ACC112 (cell line): ENCODE results near the gene IL23R.
"Not testable (repeated sequence)": the region's sequence is repeated elsewhere in the genome, so short reads cannot be mapped to it uniquely, and the experiment has no call there.

ENCODE experiments used
- H2AFZ ChIP-seq: fragments of 200-600 bp; sonication (generic); one replicate; pipeline ENCODE4 v1.6.0; 2017; ENCODE audit warnings: antibody characterized with exemption, low read length; ENCODE audit not compliant: unreplicated experiment
- H3K27ac ChIP-seq: fragments of 200-600 bp; sonication (generic); 2 replicates; pipeline ENCODE4 v1.5.1; 2014; ENCODE audit warnings: low read depth, mild to moderate bottlenecking, antibody characterized with exemption, low read length, moderate library complexity
- H3K27me3 ChIP-seq: fragments of 200-600 bp; sonication (generic); 2 replicates; pipeline ENCODE4 v1.6.1; 2014; ENCODE audit warnings: mild to moderate bottlenecking, antibody characterized with exemption, low read length, moderate library complexity, mixed read lengths; ENCODE audit not compliant: insufficient read depth
- H3K36me3 ChIP-seq: fragments of 200-600 bp; sonication (generic); 2 replicates; pipeline ENCODE4 v1.6.1; 2016; ENCODE audit warnings: mild to moderate bottlenecking, antibody characterized with exemption, low read length, moderate library complexity, mixed read lengths; ENCODE audit not compliant: insufficient read depth
- H3K4me1 ChIP-seq: fragments of 200-600 bp; sonication (generic); one replicate; pipeline ENCODE4 v1.6.1; 2016; ENCODE audit warnings: low read length, mixed read lengths; ENCODE audit not compliant: insufficient read depth, unreplicated experiment, control insufficient read depth
- H3K4me3 ChIP-seq: fragments of 200-600 bp; sonication (generic); 2 replicates; pipeline ENCODE4 v1.5.1; 2014; ENCODE audit warnings: mild to moderate bottlenecking, low read depth, low read length
- H3K79me2 ChIP-seq: fragments of 200-600 bp; sonication (generic); one replicate; pipeline ENCODE4 v1.6.0; 2016; ENCODE audit warnings: low read length; ENCODE audit not compliant: control insufficient read depth, unreplicated experiment, insufficient read depth

The IL23R gene

DNA sequence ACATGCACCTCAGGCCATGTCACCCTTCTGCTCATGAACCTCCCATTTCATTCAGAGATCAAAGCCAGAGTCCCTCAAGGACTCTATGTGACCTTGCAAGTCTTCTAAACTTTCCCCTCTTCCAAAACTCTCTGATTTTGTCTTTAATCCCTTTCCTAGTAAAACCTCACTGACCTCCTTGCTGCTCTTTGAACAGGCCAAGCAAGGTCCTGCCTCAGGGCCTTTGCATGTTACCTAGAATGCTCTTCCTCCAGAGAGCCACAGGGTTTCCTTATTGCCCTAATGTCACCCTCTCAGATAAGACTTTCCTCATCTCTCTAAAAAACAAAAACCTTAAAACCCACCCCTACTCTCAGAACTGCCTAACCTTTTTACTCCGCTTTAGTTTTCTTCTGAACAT, 26.6 kb downstream of the IL23R start:
- peaks cover 14% of the 10 kb centered on the region for H3K4me1 ChIP-seq
- H3K27ac ChIP-seq, result no peak overlapping the region
- H3K27me3 ChIP-seq, result no peaks in the 10 kb centered on the region

DNA sequence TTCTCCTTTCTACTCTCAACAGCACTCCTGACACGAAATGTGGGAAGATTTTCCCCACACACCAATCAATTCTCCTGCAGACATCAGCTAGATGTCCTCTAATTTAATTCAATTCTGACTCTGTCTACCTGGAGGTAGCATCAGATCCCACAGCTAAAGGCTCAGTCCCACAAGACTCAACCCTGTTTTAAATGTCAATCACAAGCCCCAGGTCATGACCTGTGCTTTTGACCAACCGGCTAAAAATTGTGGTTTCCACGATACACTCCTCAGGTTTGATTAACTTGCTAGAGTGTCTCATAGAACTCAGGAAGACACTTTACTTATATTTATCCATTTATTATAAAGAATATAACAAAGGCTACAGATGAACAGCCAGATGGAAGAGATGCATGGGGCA, 27.4 kb downstream of the IL23R start:
- Histone ChIP-seq H3K4me3 (no peak overlapping the region), H3K27ac (no peak overlapping the region), H3K27me3 (no peaks in the 10 kb centered on the region), H3K36me3 (no peaks in the 10 kb centered on the region), H3K4me1 (peaks cover 14% of the 10 kb centered on the region), H2AFZ (no peak overlapping the region), H3K79me2 (no peaks in the 10 kb centered on the region)

More for the DNA sequence above, 26.6 kb downstream of the IL23R start:
- no peaks in the 10 kb centered on the region for H3K36me3 ChIP-seq
- no peak overlapping the region for H2AFZ ChIP-seq
- no peaks in the 10 kb centered on the region for H3K79me2 ChIP-seq
- H3K4me3 ChIP-seq, result no peak overlapping the region

GRCh38 chr1:67194209-67194863, 28.1 kb downstream of the IL23R start:
- no peak overlapping the region for H2AFZ ChIP-seq
- H3K27me3 ChIP-seq, result no peaks in the 10 kb centered on the region
- no peak overlapping the region for H3K4me3 ChIP-seq
- no peaks in the 10 kb centered on the region for H3K79me2 ChIP-seq
- H3K27ac ChIP-seq, result no peak overlapping the region
- peaks cover 14% of the 10 kb centered on the region for H3K4me1 ChIP-seq
- H3K36me3 ChIP-seq, result no peaks in the 10 kb centered on the region

DNA sequence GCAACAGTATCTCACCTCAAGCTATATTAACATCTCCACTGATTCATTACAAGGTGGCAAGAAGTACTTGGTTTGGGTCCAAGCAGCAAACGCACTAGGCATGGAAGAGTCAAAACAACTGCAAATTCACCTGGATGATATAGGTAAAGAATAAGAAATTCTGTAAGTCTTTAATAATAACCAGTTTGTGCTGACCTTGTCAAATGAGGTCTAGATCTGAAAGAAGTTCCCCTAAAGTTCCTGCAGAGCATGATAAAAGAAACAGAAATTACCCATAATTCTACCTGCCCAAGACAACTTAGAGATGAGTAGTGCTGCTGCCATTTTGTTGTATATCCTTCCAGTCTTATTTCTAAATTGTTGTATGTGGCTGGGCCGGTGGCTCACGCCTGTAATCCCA, 34.5 kb downstream of the IL23R start:
- Histone ChIP-seq H3K27ac (no peak overlapping the region), H3K4me3 (no peak overlapping the region), H3K27me3 (no peaks in the 10 kb centered on the region), H2AFZ (no peak overlapping the region), H3K36me3 (no peaks in the 10 kb centered on the region), H3K4me1 (no peaks in the 10 kb centered on the region), H3K79me2 (no peaks in the 10 kb centered on the region)

GRCh38 chr1:67201891-67202290, 35.6 kb downstream of the IL23R start:
- Histone ChIP-seq H3K27me3 (no peaks in the 10 kb centered on the region), H3K4me3 (no peak overlapping the region), H3K36me3 (no peaks in the 10 kb centered on the region), H2AFZ (no peak overlapping the region), H3K4me1 (no peaks in the 10 kb centered on the region), H3K79me2 (no peaks in the 10 kb centered on the region), H3K27ac (no peak overlapping the region)

- no peak overlapping the region for H2AFZ ChIP-seq
- H3K27me3 ChIP-seq, result no peaks in the 10 kb centered on the region
- H3K36me3 ChIP-seq, result no peaks in the 10 kb centered on the region
- no peaks in the 10 kb centered on the region for H3K79me2 ChIP-seq
- no peaks in the 10 kb centered on the region for H3K4me1 ChIP-seq
- no peak overlapping the region for H3K4me3 ChIP-seq
- H3K27ac ChIP-seq, result no peak overlapping the region
These were observed 38.2 kb downstream of the IL23R start for GRCh38 chr1:67204298-67204980.

- not testable (repeated sequence) for H3K27ac ChIP-seq, H3K36me3 ChIP-seq, H2AFZ ChIP-seq, H3K4me1 ChIP-seq, H3K79me2 ChIP-seq, H3K4me3 ChIP-seq, H3K27me3 ChIP-seq
These were observed 41.1 kb downstream of the IL23R start for GRCh38 chr1:67207398-67207797.

DNA sequence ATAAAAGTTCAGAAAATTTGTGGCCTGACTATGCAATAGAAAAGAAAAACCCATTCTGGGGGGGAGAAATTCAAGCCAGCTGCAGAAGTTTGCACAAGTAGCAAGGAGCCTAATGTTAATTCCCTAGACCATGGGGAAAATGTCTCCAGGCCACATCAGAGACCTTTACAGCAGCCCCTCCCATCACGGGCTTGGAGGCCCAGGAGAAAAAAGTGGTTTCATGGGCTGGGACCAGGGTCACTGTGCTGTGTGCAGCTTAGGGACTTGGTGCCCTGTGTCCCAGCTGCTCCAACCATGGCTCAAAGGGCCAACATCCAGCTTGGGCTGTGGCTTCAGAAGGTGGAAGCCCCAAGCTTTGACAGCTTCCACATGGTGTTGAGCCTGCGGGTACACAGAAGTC, 42.0 kb downstream of the IL23R start:
- Histone ChIP-seq H3K4me1 (no peaks in the 10 kb centered on the region), H3K36me3 (no peaks in the 10 kb centered on the region), H2AFZ (no peak overlapping the region), H3K27me3 (no peaks in the 10 kb centered on the region), H3K4me3 (no peak overlapping the region), H3K27ac (no peak overlapping the region), H3K79me2 (no peaks in the 10 kb centered on the region)

DNA sequence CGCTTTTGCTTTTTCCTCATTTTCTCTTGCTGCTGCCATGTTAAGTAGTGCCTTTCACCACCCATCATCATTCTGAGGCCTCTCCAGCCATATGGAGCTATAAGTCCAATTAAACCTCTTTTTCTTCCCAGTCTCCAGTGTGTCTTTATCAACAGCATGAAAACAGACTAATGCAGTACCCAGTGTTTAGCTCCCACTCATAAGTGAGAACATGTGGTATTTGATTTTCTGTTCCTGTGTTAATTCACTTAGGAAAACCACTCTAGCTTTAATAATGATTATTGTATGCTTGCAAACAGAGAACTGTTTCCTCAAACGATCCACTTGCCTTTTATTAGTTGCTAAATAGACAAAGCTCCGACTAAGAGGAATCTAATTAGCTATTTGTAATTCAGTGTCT, 43.3 kb downstream of the IL23R start:
- H3K27me3 ChIP-seq, result no peaks in the 10 kb centered on the region
- no peak overlapping the region for H2AFZ ChIP-seq
- H3K36me3 ChIP-seq, result no peaks in the 10 kb centered on the region
- H3K27ac ChIP-seq, result no peak overlapping the region
- no peak overlapping the region for H3K4me3 ChIP-seq
- H3K4me1 ChIP-seq, result no peaks in the 10 kb centered on the region
- no peaks in the 10 kb centered on the region for H3K79me2 ChIP-seq

- Histone ChIP-seq H3K27ac (no peak overlapping the region), H3K36me3 (no peaks in the 10 kb centered on the region), H3K27me3 (no peaks in the 10 kb centered on the region), H3K4me1 (no peaks in the 10 kb centered on the region), H3K4me3 (no peak overlapping the region), H2AFZ (no peak overlapping the region), H3K79me2 (no peaks in the 10 kb centered on the region)
These were observed 45.6 kb downstream of the IL23R start for GRCh38 chr1:67211589-67212563.
